Subcutaneous adipose tissue (tissue), 4 donors: ENCODE measurements around the gene LIN7A. TPM values are rescaled to one million over a fixed set of nuclear protein-coding genes. Genes with fewer than 3 reads are reported as not detected.

ENCODE experiments used
- CTCF ChIP-seq: fragments of 450-650 bp; IDR thresholded peaks from one replicate; pipeline ENCODE4 v1.5.1; 2016; ENCODE audit warnings: low read depth, mild to moderate bottlenecking, control low read depth, antibody characterized with exemption, moderate library complexity
- total RNA-seq, 4 donors: library from RNA; depleted of rRNA; stranded (reverse); fragments of >200 nt; gene quantifications; one replicate each; pipeline ENCODE4 v1.1.0, GENCODE V29; 2016

Gene LIN7A
- total RNA-seq: 10 to 100 TPM; 11.1 to 14.4 (median 12.5) TPM

- TF ChIP-seq CTCF: no peak
Measured at GRCh38 chr12:80937391-80938238, at the start of gene LIN7A. TSS of gene LIN7A (minus strand) at chr12:80937934. CDS start at chr12:80937722, 212 bp downstream.

- TF ChIP-seq CTCF: no peak
Measured at GRCh38 chr12:80986224-80986623, 48.5 kb upstream of the LIN7A start.

- TF ChIP-seq CTCF: no peak
Measured at GRCh38 chr12:80979816-80980215, 42.1 kb upstream of the LIN7A start.

GRCh38 chr12:80979251-80979650, 41.5 kb upstream of the LIN7A start:
- no peak for TF ChIP-seq CTCF

GRCh38 chr12:80977346-80977745, 39.6 kb upstream of the LIN7A start:
- TF ChIP-seq CTCF: no peak

GRCh38 chr12:80968326-80968725, 30.6 kb upstream of the LIN7A start:
- no peak for TF ChIP-seq CTCF

- TF ChIP-seq CTCF: no peak
Measured at GRCh38 chr12:80967565-80967964, 29.8 kb upstream of the LIN7A start.
